Stimulated activated CD4-positive, alpha-beta T cell treated with anti-CD3 and anti-CD28 coated beads, Interleukin-12 subunit alpha, Interleukin-12 subunit beta, amount 100 ng/mL, for 24 hours (primary cell): Measurements from ENCODE around the gene PELI3.
"Not testable (repeated sequence)": the region's sequence is repeated elsewhere in the genome, so short reads cannot be mapped to it uniquely, and the experiment has no call there.

Experiments
- DNase-seq, 2 experiments: peaks; one replicate each; pipeline ENCODE4 v3.0.0-alpha.2; 2020; ENCODE audit warnings: low read depth in 2 of 2

Gene PELI3

DNA sequence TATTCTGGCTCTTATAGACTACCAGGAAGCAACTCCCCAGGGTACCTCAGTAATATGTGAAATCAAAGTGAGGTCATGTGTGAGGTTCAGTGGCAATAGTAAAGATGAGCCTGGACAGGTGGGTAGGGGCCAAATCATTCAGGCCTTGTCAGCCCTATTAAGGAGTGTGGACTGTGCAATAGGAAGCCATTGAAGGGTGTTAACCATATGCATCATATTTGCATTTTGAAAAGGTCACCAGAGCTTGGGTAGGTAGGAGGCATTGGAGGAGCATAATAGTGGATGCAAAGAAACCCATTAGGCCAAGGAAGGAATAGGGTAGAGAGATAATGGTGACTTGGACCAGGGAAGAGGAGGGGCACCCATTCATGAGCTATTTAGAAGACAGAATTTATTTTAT lies 19.7 kb upstream of the PELI3 start:
- no peak for DNase-seq

- no peak for DNase-seq
Observed at GRCh38 chr11:66448523-66448922, 18.2 kb upstream of the PELI3 start.

DNA sequence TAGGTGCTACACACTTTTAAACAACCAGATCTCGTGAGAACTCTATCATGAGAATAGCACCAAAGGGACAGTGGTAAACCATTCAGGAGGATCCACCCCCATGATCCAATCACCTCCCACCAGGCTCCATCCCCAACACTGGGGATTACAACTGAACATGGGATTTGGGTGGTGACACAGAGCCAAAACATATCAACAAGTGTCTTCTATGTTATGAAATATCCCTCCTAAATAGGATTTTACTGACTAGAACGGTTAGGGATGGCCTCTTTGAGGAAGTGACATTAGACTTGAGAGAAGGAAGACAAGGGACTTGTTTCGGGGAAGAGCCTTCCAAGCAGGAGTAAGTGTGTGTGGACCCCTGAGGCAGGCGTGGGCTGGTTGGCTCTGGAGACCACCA lies 16.1 kb upstream of the PELI3 start:
- DNase-seq, result no peak

- no peak for DNase-seq
Observed at GRCh38 chr11:66451663-66452062, 15.0 kb upstream of the PELI3 start.

- no peak for DNase-seq
Observed at GRCh38 chr11:66454247-66454646, 12.5 kb upstream of the PELI3 start.

DNA sequence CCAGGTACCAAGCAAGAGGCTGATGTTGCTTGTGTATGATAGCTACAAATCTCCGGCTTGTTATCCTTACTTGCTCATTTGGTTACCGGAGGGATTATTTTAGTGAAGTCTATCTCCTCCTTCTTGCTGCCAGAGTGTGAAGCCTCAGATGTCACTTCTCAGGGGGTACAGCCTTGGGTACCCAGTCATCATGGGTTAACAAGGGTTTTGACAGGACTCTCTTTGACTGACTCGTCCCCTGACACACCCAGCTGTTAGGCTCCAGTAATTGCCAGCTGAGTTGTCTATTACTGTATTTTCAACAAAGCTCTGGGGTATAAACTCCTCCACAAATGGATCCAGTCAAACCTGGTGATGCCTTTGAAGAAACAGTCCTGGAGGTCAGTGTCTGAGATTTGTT lies 11.9 kb upstream of the PELI3 start:
- DNase-seq, result no peak

DNA sequence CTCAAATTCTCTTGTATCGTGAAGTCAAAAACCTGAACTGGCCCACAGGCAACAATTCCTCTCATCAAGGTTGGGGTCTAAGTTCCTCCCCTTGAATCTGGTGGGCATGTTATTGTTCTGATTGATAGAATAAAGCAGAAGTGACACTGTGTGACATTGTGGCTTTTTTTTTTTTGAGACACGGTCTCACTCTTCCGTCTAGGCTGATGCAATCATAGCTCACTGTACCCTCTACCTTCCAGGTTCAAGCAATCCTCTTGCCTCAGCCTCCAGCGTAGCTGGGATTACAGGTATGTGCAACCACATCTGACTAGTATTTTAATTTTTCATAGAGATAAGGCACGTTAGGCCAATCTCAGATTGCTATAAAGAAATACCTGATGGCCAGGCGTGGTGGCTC lies 8.9 kb upstream of the PELI3 start:
- no peak for DNase-seq

DNA sequence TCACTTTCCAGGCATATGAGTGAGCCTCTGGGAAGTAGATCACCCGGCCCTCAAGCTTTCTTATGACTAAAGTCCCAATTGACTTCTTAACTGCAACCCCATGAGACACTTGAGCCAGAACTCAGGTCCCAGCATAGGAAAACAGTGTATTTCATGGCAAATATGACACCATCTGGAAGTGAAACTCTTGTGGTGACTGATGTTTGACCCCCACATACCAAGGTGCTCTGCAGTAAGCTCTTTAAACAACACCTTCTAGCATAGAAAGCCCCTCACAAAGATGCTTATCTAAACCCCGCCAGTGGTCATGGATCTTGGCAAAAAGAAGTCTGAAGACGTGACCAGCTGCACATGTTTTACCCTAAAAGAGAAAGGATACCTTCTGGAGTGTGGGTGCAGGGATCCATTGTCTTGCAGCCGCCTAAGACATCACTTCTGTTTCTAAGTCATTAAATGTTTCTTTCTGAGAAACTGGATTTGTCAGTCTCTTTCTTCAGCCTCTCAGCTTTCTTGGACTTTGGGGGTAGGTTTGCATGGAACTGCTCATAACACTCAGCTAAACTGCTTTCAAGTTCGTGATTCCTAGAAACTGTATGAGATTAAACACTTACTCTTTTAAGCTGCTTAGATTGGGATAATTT lies 7.4 kb upstream of the PELI3 start:
- no peak for DNase-seq

- no peak for DNase-seq
Observed at GRCh38 chr11:66462010-66462409, 4.7 kb upstream of the PELI3 start.

DNA sequence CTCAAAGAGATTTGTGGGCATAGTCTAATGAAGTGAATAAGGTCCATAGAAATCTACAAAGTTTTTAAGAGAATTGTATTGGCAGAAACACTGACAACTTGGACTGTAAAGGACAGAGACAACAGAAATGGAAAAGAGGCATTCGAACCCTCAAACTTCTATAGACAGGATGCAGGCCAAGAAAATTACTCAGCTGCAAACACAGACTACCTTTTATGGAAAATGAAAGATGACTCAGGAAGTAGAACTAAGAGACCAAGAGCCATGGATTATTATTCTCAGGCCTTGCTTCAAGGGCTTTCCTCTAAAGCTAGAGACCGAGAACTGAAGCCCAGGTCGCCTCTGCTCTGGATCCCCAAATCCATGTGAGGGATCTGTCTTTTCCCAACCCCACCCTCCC lies 3.8 kb upstream of the PELI3 start:
- DNase-seq, result no peak

DNA sequence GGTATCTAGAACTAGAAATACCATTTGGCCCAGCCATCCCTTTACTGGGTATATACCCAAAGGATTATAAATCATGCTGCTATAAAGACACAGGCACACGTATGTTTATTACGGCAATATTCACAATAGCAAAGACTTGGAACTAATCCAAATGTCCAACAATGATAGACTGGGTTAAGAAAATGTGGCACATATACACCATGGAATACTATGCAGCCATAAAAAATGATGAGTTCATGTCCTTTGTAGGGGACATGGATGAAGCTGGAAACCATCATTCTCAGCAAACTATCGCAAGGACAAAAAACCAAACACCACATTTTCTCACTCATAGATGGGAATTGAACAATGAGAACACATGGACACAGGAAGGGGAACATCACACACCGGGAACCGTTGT lies 2.6 kb upstream of the PELI3 start:
- DNase-seq, result not testable (repeated sequence)

GRCh38 chr11:66464916-66465315 lies 1.8 kb upstream of the PELI3 start:
- DNase-seq, result no peak

- no peak for DNase-seq
Observed at GRCh38 chr11:66465373-66466224, 1.1 kb upstream of the PELI3 start.

- DNase-seq, result no peak
Observed at GRCh38 chr11:66467034-66467659, 442 bp downstream of the PELI3 start.

GRCh38 chr11:66467756-66468155 lies 1.1 kb downstream of the PELI3 start:
- no peak for DNase-seq

DNA sequence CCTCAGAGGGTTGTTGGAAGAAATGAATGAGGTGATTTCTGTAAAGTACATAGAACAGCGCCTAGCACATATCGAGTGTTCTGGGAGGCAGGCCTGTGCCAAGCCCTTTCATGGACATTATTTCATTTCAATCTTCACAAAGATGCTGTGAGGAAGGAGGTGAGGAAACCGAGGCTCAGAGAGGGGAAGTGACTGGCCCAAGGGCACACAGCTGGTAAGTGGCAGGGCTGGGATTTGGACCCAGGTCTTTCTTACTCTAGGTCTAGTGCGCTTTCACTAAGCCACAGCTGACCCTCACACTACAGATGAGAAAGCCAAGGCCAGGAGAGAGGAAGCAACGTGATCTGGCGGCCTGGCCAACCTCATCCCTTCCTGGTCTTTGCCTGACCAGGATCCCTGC lies 2.0 kb downstream of the PELI3 start:
- DNase-seq, result no peak

DNA sequence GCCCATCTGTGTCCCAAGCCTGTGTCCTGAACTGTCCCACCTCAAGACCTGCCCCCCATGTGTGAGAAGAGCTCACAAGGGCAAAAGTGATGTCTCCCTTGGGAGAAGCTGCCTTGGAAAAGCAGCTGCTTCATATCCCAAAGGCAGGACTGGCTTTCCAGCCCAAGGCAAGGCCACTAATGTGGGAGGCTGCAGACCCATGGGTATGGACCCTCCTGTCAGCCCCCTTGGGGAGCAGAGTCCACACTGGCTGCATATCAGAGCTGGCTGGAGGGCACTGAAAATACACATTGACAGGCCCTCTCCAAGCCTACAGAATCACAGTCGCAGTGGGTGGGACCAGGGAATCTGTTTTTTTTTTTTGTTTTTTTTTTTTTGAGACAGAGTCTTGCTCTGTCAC lies 2.7 kb downstream of the PELI3 start:
- DNase-seq, result no peak

DNA sequence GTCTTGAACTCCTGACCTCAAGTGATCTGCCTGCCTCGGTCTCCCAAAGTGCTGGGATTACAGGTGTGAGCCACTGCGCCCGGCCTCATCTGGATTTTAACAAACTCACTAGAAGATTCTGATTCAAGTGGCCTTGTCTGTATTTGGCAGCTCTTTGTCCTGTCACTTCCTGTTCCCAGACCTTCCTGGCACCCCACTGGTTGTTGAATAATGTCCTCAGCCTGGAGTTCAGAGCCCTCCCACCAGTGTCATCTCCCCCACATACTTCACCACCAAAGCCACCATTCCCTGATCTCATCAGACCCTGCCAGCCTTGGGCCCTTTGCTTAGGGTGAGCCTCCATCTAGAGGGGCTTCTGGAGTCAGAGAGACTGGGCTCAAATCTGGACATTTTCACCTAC lies 3.3 kb downstream of the PELI3 start:
- no peak for DNase-seq

GRCh38 chr11:66471142-66471541 lies 4.4 kb downstream of the PELI3 start:
- no peak for DNase-seq

GRCh38 chr11:66472054-66472453 lies 5.3 kb downstream of the PELI3 start:
- DNase-seq, result no peak

DNA sequence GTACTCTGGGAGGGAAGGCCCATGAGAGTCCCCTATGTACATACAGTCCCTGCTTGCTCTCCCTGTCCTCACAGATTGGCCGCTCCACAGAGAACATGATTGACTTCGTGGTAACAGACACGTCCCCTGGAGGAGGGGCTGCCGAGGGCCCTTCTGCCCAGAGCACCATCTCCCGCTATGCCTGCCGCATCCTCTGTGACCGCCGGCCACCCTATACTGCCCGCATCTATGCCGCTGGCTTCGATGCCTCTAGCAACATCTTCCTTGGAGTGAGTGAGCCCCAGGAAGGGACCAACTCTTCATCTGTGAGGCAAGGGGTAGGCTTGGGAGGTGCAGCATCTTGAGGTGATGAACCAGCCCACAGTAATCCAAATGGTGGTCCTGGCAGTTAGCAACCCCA lies 6.5 kb downstream of the PELI3 start:
- DNase-seq, result no peak

DNA sequence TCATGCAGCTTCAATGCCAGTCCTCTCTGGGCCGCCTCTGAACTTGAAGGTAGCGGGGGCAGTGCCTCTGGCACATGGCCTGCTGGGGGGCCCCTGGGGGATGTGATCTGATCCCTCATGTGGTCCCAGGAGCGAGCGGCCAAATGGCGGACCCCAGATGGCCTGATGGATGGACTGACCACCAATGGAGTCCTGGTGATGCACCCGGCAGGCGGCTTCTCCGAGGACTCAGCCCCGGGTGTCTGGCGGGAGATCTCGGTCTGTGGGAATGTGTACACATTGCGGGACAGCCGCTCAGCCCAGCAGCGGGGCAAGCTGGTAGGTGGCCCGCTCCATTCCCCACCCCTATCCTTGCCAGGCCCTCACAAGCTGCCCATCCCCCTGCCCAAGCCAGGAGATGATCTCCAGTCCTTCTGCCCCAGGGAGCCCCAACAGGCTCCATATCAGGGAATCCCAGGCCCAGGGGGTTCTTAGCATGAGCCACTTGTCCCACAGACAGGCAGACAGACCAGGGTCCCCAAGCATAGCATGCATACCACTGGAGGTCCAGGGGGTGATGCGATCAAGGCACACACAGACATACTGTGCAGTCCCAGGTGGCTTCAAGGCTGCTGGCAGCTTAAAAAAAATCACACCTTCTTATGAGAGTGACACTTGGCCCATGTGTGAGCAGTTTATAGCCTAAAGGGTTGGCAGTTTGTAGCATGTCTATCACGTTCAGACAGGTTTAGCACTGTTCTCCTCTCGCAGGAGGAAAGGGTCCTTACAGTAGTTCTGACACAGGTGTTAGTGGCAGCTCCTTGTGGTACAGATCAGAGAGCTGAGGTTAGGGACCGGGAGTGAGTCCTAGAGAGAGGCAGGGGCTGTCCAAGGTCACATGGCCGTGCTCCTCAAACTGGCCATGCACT lies 7.2 kb downstream of the PELI3 start:
- no peak for DNase-seq
